NCI-H345 treated with DMSO at 0.1 percent for 48 hours (cell line): Measurements from ENCODE around the gene PRKACA.

Source experiments
- DNase-seq: peaks from one replicate; lab custom pipeline; 2025; ENCODE audit not compliant: unreplicated experiment; lab: John Stamatoyannopoulos, UW

Gene PRKACA

GRCh38 chr19:14117668-14118164, at the start of gene PRKACA:
Gene PRKACA, minus strand, starts transcription at chr19:14117762. Its CDS starts 215 bp downstream, at chr19:14117547.
- DNase-seq = peak; percentile 89

DNA sequence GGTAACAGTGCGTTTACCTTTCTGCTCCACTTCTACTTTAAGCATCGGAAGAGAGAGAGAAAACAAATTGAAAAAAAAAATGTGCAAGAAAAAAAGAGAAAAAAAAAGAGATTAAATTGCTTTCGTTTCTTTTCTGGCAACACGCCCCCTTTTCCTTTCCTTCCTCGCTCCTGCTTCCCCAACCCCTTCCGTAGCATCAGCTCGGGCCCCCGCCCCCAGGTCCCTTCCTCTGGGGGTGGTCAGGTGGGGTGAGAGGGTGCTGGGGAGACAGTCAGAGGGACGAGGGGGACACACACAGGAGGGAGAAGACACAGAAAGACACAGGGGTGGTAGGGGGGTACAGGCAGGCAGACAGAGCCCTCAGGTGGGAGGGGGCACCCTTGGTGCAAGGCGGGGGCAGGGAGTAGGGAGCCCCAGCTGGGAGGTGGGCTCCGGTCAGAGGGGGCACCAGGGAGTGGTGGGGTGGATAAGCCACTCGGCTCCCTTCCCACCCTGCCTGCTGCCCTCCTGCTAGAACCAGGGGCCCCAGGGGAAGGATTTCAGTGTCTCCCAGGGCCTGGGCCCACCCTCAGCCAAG, 49.5 kb upstream of the PRKACA start:
- DNase-seq = no peak

GRCh38 chr19:14165990-14166830, 48.6 kb upstream of the PRKACA start:
- DNase-seq = no peak

- DNase-seq = no peak
These were observed 47.3 kb upstream of the PRKACA start for GRCh38 chr19:14164724-14165493.

DNA sequence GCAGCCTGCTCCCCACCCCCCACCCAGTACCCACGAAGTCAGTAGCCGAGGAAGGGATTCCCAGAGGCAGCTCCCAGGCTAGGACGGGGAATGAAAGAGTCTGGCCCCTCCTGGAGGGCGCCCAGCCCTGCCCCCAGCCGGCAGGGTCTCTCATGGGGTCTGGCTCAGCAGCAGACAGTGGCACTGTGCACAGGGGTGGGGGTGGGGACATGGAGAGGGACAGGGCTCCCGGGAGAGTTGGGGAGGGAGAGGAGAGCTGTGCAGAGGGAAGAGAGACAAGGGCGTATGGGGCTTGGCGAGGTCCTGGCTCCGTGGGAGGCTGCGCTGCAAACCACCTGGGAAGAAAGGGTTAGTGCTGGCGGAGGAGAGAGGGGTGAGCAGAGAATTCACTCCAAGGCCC, 46.5 kb upstream of the PRKACA start:
- no peak for DNase-seq

DNA sequence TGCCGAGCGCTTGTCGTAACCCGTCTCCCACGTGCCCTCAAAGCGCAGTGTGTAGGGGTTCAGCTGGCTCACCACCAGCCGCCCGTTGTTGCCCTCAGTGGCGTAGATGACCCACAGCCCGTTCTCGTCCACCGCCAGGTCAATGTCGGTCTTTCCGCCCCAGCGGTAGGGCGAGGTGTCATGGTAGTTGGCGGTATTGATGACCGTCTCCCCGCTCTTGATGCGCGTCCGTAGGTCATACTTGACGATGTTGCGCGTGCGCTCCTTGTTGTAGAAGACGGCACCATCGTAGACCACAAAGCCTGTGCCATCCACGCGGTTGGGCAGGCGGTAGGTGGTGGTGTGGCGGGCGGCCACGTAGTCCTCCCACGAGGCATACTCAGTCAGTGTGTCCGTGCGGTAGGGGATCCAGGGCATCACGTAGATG, 45.3 kb upstream of the PRKACA start:
- no peak for DNase-seq

- no peak for DNase-seq
These were observed 43.7 kb upstream of the PRKACA start for GRCh38 chr19:14161305-14161704.

DNA sequence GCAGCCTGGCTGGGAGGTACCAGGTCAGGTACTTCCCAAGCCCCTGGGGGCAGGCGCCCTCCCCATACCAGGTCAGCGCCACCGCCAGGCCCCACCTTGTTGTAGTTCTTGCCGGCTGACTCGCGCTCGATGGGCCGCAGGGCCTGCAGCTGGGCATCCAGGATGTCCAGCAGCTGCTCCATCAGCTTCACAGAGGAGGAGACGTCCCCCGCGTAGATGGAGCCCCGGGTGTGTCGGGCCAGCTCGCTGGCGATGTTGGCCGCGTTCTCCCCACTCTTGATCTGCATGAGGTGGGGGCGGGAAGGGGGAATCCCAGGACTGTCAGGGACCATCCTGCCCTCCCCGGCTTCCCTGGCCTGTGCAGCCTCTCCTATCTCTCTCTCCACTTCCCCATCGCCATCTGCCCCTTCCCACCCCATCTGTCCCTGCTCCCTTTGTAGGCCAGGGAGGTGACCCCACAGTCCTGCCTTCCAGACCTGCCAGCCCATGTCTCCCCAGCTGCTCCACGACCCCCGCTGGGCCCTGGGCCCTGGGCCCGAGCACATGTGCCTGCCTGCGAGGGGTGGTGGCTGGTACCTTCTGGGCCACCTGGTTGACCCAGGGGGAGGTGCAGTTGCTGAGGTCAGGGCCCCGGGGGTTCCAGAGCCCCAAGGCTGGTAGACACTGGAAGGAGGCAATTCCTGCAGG, 42.6 kb upstream of the PRKACA start:
- DNase-seq = no peak

DNA sequence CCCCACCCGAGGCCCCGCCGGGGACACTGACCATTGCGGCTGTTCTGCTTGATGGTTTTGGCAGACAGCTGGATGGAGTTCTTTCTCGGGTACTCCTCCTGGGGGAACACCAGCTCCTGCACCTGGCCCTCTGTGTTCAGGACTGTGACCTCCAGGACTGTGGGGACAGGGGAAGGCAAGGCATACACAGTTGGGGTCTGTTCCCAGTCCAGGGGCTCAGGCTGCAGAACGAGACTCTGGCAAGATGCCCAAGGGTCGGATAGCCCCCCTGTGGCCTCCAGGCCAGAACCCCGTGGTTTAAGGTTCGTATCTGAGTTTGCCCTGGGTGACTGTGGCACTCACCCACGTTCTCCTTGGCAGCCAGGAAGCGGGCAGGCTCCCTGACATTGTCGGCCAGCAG, 41.5 kb upstream of the PRKACA start:
- DNase-seq = no peak

GRCh38 chr19:14158276-14159023, 40.9 kb upstream of the PRKACA start:
- no peak for DNase-seq

DNA sequence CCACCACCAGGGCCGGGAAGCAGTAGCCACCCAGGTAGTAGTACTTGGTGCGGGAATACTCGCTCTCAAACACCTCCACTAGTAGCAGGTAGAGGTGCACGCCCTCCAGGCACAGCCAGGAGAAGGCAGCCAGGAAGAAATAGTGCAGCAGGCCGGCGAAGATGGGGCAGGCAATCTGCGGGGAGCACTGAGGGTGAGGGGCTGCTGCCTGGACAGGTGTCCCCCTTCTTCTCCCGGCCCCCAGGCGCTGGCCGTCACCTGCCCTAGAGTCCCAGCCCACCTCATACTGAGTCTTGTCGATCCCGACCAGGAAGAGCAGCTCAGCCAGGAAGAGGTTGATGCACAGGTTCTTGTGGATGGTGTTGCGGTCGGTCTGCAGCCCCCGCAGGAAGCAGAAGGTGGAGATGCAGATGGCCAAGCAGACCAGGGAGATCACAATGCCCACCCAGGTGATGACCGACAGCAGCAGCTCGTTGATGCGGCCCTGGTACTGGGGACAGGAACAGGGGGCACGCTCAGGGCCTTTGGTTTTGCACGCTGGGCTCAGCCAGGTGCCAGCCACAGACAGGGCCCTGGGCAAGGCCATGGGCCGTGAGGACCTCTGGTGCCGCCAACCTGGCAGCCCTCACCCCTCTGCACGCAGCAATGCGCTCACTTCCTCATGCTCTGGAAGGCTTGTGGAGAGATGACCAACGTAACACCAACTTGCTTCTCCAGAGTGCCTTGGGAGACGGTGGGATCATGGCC, 39.6 kb upstream of the PRKACA start:
- no peak for DNase-seq

DNA sequence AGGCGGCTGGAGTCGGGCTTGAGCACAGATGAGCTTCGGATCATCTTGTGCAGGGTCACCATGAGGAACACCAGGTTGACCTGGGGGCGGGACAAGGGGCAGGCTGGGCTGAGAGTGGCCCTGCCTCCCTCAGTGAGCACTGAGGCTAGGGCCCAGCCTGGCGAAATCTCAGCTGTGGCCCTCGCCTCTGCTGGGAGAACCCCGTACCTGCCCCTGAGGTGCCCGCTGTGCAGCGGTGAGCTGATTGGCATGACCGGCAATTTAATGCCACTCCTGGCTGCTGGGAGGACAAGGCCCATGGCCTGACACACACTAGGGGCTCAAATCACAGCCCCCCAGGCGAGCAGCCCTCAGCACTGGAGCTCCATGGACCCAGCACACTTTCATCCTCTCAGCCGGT, 38.6 kb upstream of the PRKACA start:
- DNase-seq = no peak

GRCh38 chr19:14155371-14155770, 37.8 kb upstream of the PRKACA start:
- no peak for DNase-seq

DNA sequence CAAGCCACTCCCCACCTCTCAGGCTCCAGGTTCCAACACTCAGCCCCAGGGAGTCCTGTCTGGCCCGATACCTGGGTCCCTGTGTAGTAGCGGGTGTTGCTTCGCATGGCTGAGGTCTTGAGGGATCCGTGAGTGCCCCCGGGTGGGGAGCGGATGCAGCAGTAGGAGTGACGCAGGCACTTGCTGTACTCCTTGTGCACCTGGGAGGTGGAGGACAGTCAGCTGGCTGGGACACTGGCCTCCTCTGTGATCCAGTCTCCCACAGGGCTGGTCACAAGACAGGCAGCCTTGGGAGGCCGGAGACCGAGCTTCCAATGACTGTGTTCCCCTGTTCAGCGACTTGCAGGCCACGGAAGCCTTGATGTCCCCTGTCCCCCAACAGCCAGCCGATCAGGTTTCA, 35.2 kb upstream of the PRKACA start:
- DNase-seq = no peak

GRCh38 chr19:14150770-14151661, 33.5 kb upstream of the PRKACA start:
- DNase-seq = no peak

DNA sequence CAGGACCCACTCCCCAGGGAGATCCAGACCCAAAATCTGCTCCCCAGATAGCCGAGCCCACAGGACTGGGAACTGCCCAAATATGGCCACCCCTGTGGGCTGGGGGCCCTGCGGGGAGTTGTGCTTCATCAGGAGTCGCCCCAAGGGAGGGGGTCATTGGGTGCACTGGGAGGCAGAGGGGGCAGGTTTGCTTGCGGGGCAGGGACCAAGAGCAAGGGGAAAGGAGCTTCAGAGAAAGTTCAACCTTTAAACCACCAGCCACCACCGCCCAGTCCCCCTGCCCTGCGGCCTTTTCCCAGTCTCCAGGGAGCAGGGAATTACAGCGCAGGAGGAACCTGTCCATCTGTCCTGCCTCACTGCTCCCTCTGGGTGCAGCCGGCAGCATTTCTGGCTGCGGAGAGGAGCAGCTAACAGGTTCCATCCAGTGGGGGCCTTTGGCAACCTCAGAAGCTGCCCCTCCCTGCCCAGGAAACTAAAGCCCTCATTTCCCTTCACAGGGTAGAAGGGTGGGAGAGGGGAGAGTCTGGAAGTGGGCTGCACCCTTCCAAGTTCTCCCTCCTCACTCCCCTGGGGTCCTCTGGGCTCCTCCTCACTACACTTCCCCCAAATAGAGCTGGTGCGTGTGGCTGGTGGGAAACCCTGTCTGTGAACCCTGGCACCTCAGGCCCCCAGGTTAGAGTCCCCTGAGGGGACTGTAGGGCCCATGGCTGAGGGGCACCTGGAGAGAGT, 32.6 kb upstream of the PRKACA start:
- DNase-seq = no peak

DNA sequence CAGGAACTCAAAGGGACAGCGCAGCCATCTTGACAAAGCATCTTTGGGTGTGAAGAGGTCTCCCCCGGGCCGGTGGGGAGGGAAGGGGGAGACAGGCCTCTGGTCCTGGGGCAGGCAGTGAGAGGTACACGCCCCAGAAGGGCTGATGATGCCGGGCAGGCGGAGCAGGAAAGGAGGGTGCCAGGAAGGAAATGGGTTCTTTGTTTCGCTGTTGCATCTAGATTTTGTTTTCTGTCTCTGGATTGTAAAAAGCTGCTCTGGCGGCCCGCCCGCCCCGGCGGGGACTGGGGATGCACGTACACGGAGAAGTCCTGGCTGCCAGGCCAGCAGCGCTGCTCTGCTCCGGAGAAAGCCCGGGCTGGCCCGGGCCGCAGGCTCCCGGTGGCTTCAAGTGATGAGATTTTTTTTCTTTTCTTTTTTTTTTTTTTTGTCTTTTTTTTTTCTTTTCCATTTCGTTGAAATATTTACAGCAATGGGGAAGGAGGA, 32.0 kb upstream of the PRKACA start:
- no peak for DNase-seq
